ENCODE measurements around the gene DSPP.

The DSPP gene

DNA sequence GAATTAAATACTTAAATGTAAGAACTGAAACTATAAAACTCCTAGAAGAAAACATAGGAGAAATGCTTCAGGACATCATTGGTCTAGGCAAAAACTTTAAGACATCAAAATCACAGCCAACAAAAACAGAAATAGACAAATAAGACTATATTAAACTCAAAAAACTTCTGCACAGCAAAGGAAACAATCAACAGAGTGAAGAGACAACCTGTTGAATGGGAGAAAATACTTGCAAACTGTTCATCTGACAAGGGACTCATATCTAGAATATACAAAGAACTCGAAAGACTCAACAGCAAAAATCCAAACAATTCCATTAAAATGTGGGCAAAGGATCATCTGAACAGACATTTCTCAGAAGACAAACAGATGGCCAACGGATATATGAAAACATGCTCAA, 16.2 kb upstream of the DSPP start:
- DNase-seq (ENCODE audit: low read depth): no peak
- no peak overlapping the region for H3K4me3 ChIP-seq (ENCODE audit: low read depth, low read length)
- TF ChIP-seq, protein P1, sequence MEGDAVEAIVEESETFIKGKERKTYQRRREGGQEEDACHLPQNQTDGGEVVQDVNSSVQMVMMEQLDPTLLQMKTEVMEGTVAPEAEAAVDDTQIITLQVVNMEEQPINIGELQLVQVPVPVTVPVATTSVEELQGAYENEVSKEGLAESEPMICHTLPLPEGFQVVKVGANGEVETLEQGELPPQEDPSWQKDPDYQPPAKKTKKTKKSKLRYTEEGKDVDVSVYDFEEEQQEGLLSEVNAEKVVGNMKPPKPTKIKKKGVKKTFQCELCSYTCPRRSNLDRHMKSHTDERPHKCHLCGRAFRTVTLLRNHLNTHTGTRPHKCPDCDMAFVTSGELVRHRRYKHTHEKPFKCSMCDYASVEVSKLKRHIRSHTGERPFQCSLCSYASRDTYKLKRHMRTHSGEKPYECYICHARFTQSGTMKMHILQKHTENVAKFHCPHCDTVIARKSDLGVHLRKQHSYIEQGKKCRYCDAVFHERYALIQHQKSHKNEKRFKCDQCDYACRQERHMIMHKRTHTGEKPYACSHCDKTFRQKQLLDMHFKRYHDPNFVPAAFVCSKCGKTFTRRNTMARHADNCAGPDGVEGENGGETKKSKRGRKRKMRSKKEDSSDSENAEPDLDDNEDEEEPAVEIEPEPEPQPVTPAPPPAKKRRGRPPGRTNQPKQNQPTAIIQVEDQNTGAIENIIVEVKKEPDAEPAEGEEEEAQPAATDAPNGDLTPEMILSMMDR (conservative IDR thresholded peaks at IDR 0.05; ENCODE audit: low read depth, low read length): no peak

DNA sequence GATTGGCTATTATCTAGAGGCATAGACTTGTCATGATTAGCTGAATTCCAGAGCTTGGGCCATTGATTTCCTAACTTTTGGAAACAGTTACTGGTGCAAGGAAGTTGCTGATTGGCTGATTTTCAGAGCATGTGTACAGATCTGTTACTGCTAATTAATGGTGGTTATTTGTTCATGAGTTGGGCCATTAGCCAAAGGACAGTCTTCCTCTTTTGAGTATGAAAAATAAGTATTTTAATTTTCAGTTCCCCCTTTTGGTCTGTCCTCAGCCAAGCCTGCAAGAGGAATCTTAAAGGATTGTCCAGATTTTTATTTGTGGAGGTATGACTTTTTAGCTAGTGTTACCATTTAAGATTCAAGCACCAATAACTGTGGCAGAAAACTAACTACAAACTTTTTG, 7.0 kb upstream of the DSPP start:
- TF ChIP-seq, protein P1 (conservative IDR thresholded peaks at IDR 0.05; ENCODE audit: low read depth, low read length): no peak
- H3K4me3 ChIP-seq (ENCODE audit: low read depth, low read length): no peak overlapping the region
- no peak for DNase-seq (ENCODE audit: low read depth)

DNA sequence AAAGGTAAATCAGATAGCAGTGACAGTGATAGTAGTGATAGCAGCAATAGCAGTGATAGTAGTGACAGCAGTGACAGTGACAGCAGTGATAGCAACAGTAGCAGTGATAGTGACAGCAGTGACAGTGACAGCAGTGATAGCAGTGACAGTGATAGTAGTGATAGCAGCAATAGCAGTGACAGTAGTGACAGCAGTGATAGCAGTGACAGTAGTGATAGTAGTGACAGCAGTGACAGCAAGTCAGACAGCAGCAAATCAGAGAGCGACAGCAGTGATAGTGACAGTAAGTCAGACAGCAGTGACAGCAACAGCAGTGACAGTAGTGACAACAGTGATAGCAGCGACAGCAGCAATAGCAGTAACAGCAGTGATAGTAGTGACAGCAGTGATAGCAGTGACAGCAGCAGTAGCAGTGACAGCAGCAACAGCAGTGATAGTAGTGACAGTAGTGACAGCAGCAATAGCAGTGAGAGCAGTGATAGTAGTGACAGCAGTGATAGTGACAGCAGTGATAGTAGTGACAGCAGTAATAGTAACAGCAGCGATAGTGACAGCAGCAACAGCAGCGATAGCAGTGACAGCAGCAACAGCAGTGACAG, 6.1 kb downstream of the DSPP start:
- no peak overlapping the region for H3K4me3 ChIP-seq (ENCODE audit: low read depth, low read length)
- DNase-seq (ENCODE audit: low read depth): no peak
- TF ChIP-seq, protein P1 (conservative IDR thresholded peaks at IDR 0.05; ENCODE audit: low read depth, low read length): no peak

DNA sequence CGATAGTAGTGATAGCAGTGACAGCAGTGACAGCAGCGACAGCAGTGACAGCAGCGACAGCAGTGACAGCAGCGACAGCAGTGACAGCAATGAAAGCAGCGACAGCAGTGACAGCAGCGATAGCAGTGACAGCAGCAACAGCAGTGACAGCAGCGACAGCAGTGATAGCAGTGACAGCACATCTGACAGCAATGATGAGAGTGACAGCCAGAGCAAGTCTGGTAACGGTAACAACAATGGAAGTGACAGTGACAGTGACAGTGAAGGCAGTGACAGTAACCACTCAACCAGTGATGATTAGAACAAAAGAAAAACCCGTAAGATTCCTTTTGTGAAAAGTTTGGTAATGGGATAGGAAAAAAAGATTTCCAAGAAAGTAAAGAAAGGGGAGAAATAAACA, 7.9 kb downstream of the DSPP start:
- H3K4me3 ChIP-seq (ENCODE audit: low read depth, low read length): no peak overlapping the region
- TF ChIP-seq, protein P1 (conservative IDR thresholded peaks at IDR 0.05; ENCODE audit: low read depth, low read length): no peak
- no peak for DNase-seq (ENCODE audit: low read depth)

DNA sequence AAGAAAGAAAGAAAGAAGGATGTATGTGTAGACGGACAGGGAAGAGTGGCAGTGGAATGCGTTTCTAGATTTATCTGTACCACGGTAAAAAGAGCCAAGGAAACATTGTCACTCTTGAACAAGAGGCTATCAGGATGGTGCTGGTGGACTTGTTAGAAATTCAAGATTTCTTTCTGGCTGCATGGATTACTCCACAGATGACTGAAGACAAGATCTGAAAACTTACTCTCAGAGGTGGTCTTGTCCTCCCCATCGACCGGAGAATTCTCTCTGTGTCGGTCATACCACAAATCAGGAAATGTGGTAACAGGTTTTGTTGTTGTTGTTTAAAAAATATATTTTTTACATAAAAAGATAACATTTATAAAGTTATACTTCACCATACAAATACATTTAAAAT, 11.8 kb downstream of the DSPP start:
- no peak overlapping the region for H3K4me3 ChIP-seq (ENCODE audit: low read depth, low read length)
- TF ChIP-seq, protein P1 (conservative IDR thresholded peaks at IDR 0.05; ENCODE audit: low read depth, low read length): no peak
- DNase-seq (ENCODE audit: low read depth): no peak

DNA sequence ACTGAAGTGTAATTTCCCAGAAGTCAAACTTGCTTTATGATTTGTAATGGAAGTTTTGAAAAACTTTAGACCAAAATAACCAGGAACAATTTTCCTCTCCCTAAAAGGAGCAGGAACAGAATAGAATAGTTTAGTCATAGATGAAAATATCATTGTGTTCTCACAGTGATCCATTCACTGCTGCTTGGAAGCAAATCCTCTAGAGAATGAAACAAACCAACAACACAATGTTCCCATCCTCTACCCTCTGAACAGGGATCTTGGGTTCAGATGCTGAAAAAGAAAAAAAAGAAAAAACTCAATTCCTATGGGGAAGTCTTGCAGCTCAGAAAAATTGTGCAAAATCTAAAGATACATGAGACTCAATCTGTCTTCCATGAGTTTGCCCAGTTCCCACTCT, 12.2 kb downstream of the DSPP start:
- DNase-seq (ENCODE audit: low read depth): no peak
- H3K4me3 ChIP-seq (ENCODE audit: low read depth, low read length): no peak overlapping the region
- TF ChIP-seq, protein P1 (conservative IDR thresholded peaks at IDR 0.05; ENCODE audit: low read depth, low read length): no peak

DNA sequence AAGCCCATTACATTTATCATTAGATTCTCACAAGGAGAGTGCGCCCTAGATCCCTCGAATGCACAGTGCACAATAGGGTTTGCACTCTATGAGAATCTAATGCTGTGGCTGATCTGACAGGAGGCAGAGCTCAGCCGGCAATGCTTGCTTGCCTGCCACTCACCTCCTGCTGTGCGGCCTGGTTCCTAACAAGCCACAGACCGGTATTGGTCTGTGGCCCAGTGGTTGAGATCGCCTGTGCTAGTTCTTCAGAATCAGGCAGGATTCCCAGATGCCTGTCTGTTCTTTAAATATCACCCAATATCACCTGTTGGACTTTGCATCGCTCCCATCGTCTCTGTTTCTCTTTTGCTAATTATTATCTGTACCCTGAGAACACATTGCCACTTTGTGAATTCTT, 14.0 kb downstream of the DSPP start:
- DNase-seq (ENCODE audit: low read depth): no peak
- TF ChIP-seq, protein P1 (conservative IDR thresholded peaks at IDR 0.05; ENCODE audit: low read depth, low read length): no peak
- H3K4me3 ChIP-seq (ENCODE audit: low read depth, low read length): no peak overlapping the region
